Prostate gland (tissue), 2 donors: ENCODE data around the gene OR7G3. TPM values are rescaled to one million over a fixed set of nuclear protein-coding genes. Genes with fewer than 3 reads are reported as not detected.

Experiments
- DNase-seq: peaks from one replicate; pipeline ENCODE4 v3.0.0-alpha.2; 2019; ENCODE audit warnings: low spot score
- H3K27ac ChIP-seq, 2 donors: fragments of 200-600 bp; sonication (generic); 2 replicates each; pipeline ENCODE4 v1.5.1; 2017 to 2019
- H3K27me3 ChIP-seq: fragments of 200-600 bp; sonication (generic); replicated peaks from 2 replicates; pipeline ENCODE4 v1.5.1; 2019; ENCODE audit not compliant: insufficient read depth
- H3K36me3 ChIP-seq, 2 donors: fragments of 200-600 bp; sonication (generic); 1 replicate in 1 of 2; 2 replicates in 1 of 2; pipeline versions ENCODE4 v1.5.1 to v1.8.1; 2017 to 2019
- H3K4me1 ChIP-seq: fragments of 200-600 bp; sonication (generic); replicated peaks from 2 replicates; pipeline ENCODE4 v1.5.1; 2019
- H3K4me3 ChIP-seq, 2 donors: fragments of 200-600 bp; sonication (generic); 2 replicates each; pipeline ENCODE4 v1.5.1; 2017 to 2019
- H3K9me3 ChIP-seq: fragments of 200-600 bp; sonication (generic); 2 replicates; pipeline ENCODE4 v1.5.1; 2017
- CTCF ChIP-seq, 4 experiments: fragments of 200-600 bp in 2 of 4; fragments of 450-650 bp in 2 of 4; sonication (generic) in 2 of 4; IDR thresholded peaks; 1 replicate in 3 of 4; 2 replicates in 1 of 4; pipeline ENCODE4 v1.5.1; 2016 to 2019; ENCODE audit warnings: antibody characterized with exemption in 4 of 4, mild to moderate bottlenecking in 2 of 4, moderate library complexity in 2 of 4
- POLR2A ChIP-seq: fragments of 450-650 bp; IDR thresholded peaks from one replicate; pipeline ENCODE4 v1.6.1; 2016; ENCODE audit warnings: antibody characterized with exemption, mild to moderate bottlenecking
- POLR2AphosphoS5 ChIP-seq: sonication (generic); formaldehyde crosslinking; IDR thresholded peaks from one replicate; pipeline ENCODE4 v1.6.1; 2017; ENCODE audit warnings: antibody characterized with exemption
- WGBS: methylation state at CpG from one replicate; pipeline ENCODE4 v1.1.5; 2018; 5-methylcytosine and 5-hydroxymethylcytosine counted together
- intact Hi-C: fragments of 100-400 bp; cut with DNase I; formaldehyde crosslinking; loops from one replicate; pipeline ENCODE4 v1.14.2; 2022
- total RNA-seq, 2 donors: library from RNA; depleted of rRNA; stranded (reverse); fragments of >200 nt; gene quantifications; one replicate each; pipeline ENCODE4 v1.1.0, GENCODE V29; 2016

OR7G3 gene
- total RNA-seq = not detected

- H3K36me3 ChIP-seq = no peaks in the 10 kb centered on the region
- TF ChIP-seq POLR2A (no peak), POLR2AphosphoS5 (no peak), CTCF (IDR thresholded peaks at IDR 0.05) (no peak)
- intact Hi-C loops = no loop called here
- H3K9me3 ChIP-seq = no peaks in the 10 kb centered on the region
- H3K27me3 ChIP-seq = peaks cover 2% of the 10 kb centered on the region
- H3K27ac ChIP-seq = no peak within 1 kb of the TSS
- DNase-seq = no peak
- no peak within 1 kb of the TSS for H3K4me3 ChIP-seq
- WGBS = 92% methylated on average over 1 of the region's 1 CpG
- H3K4me1 ChIP-seq = no peaks in the 10 kb centered on the region
These were observed at the start of gene OR7G3 for GRCh38 chr19:9126900-9127405. Gene OR7G3 (minus strand): TSS chr19:9126950. CDS start chr19:9126950, 0 bp downstream.

- no peak for TF ChIP-seq POLR2A
- TF ChIP-seq POLR2AphosphoS5 = no peak
- no peak for TF ChIP-seq CTCF (IDR thresholded peaks at IDR 0.05)
- WGBS = 96% methylated on average over 5 of the region's 5 CpGs
- H3K27ac ChIP-seq = no peak overlapping the region
- no peak for DNase-seq
- H3K4me3 ChIP-seq = no peak overlapping the region
- H3K27me3 ChIP-seq = no peaks in the 10 kb centered on the region
- H3K36me3 ChIP-seq = no peaks in the 10 kb centered on the region
- intact Hi-C loops = no loop called here
- H3K4me1 ChIP-seq = no peaks in the 10 kb centered on the region
- no peaks in the 10 kb centered on the region for H3K9me3 ChIP-seq
These were observed 48.6 kb upstream of the OR7G3 start for GRCh38 chr19:9175326-9175725.

GRCh38 chr19:9171393-9171991 lies 44.7 kb upstream of the OR7G3 start:
- Histone ChIP-seq H3K36me3 (no peaks in the 10 kb centered on the region), H3K4me1 (no peaks in the 10 kb centered on the region), H3K27me3 (no peaks in the 10 kb centered on the region), H3K9me3 (no peaks in the 10 kb centered on the region), H3K4me3 (no peak overlapping the region), H3K27ac (no peak overlapping the region)
- TF ChIP-seq POLR2AphosphoS5 (no peak), POLR2A (no peak), CTCF (IDR thresholded peaks at IDR 0.05) (no peak)
- WGBS = 87% methylated on average over 6 of the region's 6 CpGs
- DNase-seq = no peak
- intact Hi-C loops = no loop called here

GRCh38 chr19:9166846-9167245 lies 40.1 kb upstream of the OR7G3 start:
- Histone ChIP-seq H3K27me3 (no peaks in the 10 kb centered on the region), H3K36me3 (peaks cover 0 to 12% of the 10 kb centered on the region in 2 donors)
- WGBS = 67% methylated on average over 4 of the region's 4 CpGs

More at GRCh38 chr19:9166846-9167245, 40.1 kb upstream of the OR7G3 start:
- Histone ChIP-seq H3K4me3 (no peak overlapping the region), H3K27ac (no peak overlapping the region), H3K9me3 (no peaks in the 10 kb centered on the region), H3K4me1 (no peaks in the 10 kb centered on the region)
- TF ChIP-seq CTCF (IDR thresholded peaks at IDR 0.05) (no peak), POLR2A (no peak), POLR2AphosphoS5 (no peak)
- DNase-seq = no peak
- intact Hi-C loops = no loop called here
